WTC11 (cell line): ENCODE data around the gene MYMX. TPM values are rescaled to one million over a fixed set of nuclear protein-coding genes. Genes with fewer than 3 reads are reported as not detected.
A peak's percentile ranks its signal among the peaks of the same experiment; 100 is the strongest.

Experiments used
- ATAC-seq: fragments of 200-7000 bp; cut with Tn5 transposase; 2 replicates; pipeline ENCODE4 v1.10.0; 2021; ENCODE audit warnings: mild to moderate bottlenecking, moderate library complexity
- CTCF ChIA-PET: fragments of 300-600 bp; sonication (Branson Sonifier 250); formaldehyde crosslinking; loops from one replicate; lab custom pipeline; 2021; ENCODE audit warnings: antibody characterized with exemption; lab: Charles Lee
- POLR2A ChIA-PET: fragments of 350-600 bp; sonication (Branson Sonifier 250); formaldehyde crosslinking; loops from one replicate; lab custom pipeline; 2021; ENCODE audit warnings: antibody characterized with exemption; lab: Charles Lee
- DNase-seq: peaks from one replicate; pipeline ENCODE4 v3.0.0; 2021; ENCODE audit warnings: low spot score
- H3K27ac Mint-ChIP-seq: 2 replicates; pipeline ENCODE4 v1.8.0; 2021; ENCODE audit warnings: mixed read lengths
- H3K27me3 Mint-ChIP-seq: 2 replicates; pipeline ENCODE4 v1.8.0; 2021; ENCODE audit warnings: low read depth, mild to moderate bottlenecking, moderate library complexity, mixed read lengths
- H3K36me3 Mint-ChIP-seq: 2 replicates; pipeline ENCODE4 v1.8.0; 2021; ENCODE audit warnings: mixed read lengths
- H3K4me1 Mint-ChIP-seq: 2 replicates; pipeline ENCODE4 v1.8.0; 2022; ENCODE audit warnings: mixed read lengths
- H3K4me3 Mint-ChIP-seq: 2 replicates; pipeline ENCODE4 v1.8.0; 2021; ENCODE audit warnings: mild to moderate bottlenecking, moderate library complexity, mixed read lengths
- H3K9me3 Mint-ChIP-seq: 2 replicates; pipeline ENCODE4 v1.8.0; 2021; ENCODE audit warnings: mixed read lengths
- NFE2L1 ChIP-seq: sonication (generic); formaldehyde crosslinking; IDR thresholded peaks from 2 replicates; pipeline ENCODE4 v1.8.1; 2023; ENCODE audit warnings: missing genetic modification reagents
- RELA ChIP-seq: sonication (generic); formaldehyde crosslinking; IDR thresholded peaks from 2 replicates; pipeline ENCODE4 v1.8.1; 2022; ENCODE audit warnings: missing genetic modification reagents, mild to moderate bottlenecking, borderline replicate concordance
- SMAD4 ChIP-seq: sonication (generic); formaldehyde crosslinking; IDR thresholded peaks from 2 replicates; pipeline ENCODE4 v1.8.0; 2022; ENCODE audit warnings: mild to moderate bottlenecking, missing genetic modification reagents
- ZNF416 ChIP-seq: fragments of 250-450 bp; sonication (Bioruptor Pico); IDR thresholded peaks from 2 replicates; pipeline ENCODE4 v1.9.0; 2021; ENCODE audit warnings: mild to moderate bottlenecking, inconsistent platforms
- ZNF423 ChIP-seq: fragments of 250-450 bp; sonication (Bioruptor Pico); IDR thresholded peaks from 2 replicates; pipeline ENCODE4 v2.1.2; 2022; ENCODE audit warnings: mild to moderate bottlenecking, moderate library complexity
- total RNA-seq: library from RNA; stranded (reverse); gene quantifications from 3 replicates; pipeline ENCODE4 v1.2.3, GENCODE V29; 2021
- TF ChIP-seq, protein P1 (sequence below): sonication (generic); formaldehyde crosslinking; IDR thresholded peaks from 2 replicates; pipeline ENCODE4 v1.8.1; 2022; ENCODE audit warnings: mild to moderate bottlenecking, moderate library complexity, missing genetic modification reagents
- TF ChIP-seq, protein P2 (sequence below): sonication (generic); formaldehyde crosslinking; IDR thresholded peaks from 2 replicates; pipeline ENCODE4 v1.8.1; 2022; ENCODE audit warnings: missing genetic modification reagents, borderline replicate concordance
- TF ChIP-seq, protein P3 (sequence below): sonication (generic); formaldehyde crosslinking; IDR thresholded peaks from 2 replicates; pipeline ENCODE4 v1.8.0; 2022; ENCODE audit warnings: mild to moderate bottlenecking, missing genetic modification reagents
- TF ChIP-seq, protein P4 (sequence below): fragments of 200-600 bp; IDR thresholded peaks from 2 replicates; pipeline ENCODE4 v1.8.0; 2022; ENCODE audit warnings: antibody characterized with exemption
- TF ChIP-seq, protein P5 (sequence below): sonication (generic); formaldehyde crosslinking; IDR thresholded peaks from 2 replicates; pipeline ENCODE4 v1.8.0; 2023; ENCODE audit warnings: missing genetic modification reagents, mild to moderate bottlenecking, borderline replicate concordance
- TF ChIP-seq, protein P6 (sequence below): sonication (generic); formaldehyde crosslinking; IDR thresholded peaks from 2 replicates; pipeline ENCODE4 v1.8.0; 2022; ENCODE audit warnings: missing genetic modification reagents
- TF ChIP-seq, protein P7 (sequence below): fragments of 250-450 bp; sonication (Bioruptor Pico); IDR thresholded peaks from 2 replicates; pipeline ENCODE4 v1.9.0; 2021; ENCODE audit warnings: moderate library complexity, mild to moderate bottlenecking, inconsistent platforms, borderline replicate concordance
- TF ChIP-seq, protein P8 (sequence below): fragments of 250-450 bp; sonication (Bioruptor Pico); IDR thresholded peaks from 2 replicates; pipeline ENCODE4 v1.8.0; 2021; ENCODE audit warnings: mild to moderate bottlenecking
- TF ChIP-seq, protein P9 (sequence below): sonication (generic); formaldehyde crosslinking; IDR thresholded peaks from 2 replicates; pipeline ENCODE4 v1.8.1; 2023; ENCODE audit warnings: mild to moderate bottlenecking, missing genetic modification reagents, moderate library complexity

The MYMX gene
- total RNA-seq, 1 experiment from 2014 or later: 3.9 TPM

DNA sequence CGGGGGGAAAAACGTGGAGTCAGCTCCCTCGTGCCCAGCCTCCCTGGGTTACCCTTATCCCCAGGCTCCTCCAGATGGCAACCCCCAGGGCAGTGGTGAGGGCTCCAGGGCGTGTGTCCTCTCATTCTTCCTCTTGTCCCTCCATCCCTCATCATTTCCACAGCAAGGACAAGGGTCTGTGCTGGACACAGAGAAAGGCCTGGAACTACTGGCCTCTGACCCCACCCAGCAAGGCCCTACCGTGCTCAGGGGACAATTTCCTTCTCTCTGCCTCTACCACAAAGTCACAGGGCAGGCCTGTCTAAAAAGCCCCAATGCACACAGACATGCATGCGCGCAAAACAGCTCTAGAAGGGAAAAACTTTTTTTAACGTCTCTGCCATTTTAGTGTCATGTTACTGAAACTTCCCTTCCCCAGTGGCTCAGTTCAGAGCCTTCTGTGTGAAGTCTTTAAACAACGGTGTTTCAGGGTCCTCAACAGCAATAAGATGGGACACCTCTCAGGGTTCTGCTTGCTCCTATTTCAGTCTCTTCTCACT is 41.7 kb downstream of the MYMX start:
- Mint-ChIP-seq H3K4me1 (peaks cover 35% of the 10 kb centered on the region), H3K36me3 (peaks cover 24% of the 10 kb centered on the region), H3K27me3 (no peaks in the 10 kb centered on the region), H3K4me3 (peak overlapping the region; percentile 68; the same call in 1 of the 2 replicates), H3K27ac (peak overlapping the region; percentile 55), H3K9me3 (no peaks in the 10 kb centered on the region)
- no peak for ATAC-seq
- ChIA-PET CTCF (interaction anchor here (2.5 kb wide), 1 partner anchor 47 kb away, joined by 11 read pairs; no protein-coding TSS in a partner anchor), POLR2A (no interaction called here)
- TF ChIP-seq, protein P1, sequence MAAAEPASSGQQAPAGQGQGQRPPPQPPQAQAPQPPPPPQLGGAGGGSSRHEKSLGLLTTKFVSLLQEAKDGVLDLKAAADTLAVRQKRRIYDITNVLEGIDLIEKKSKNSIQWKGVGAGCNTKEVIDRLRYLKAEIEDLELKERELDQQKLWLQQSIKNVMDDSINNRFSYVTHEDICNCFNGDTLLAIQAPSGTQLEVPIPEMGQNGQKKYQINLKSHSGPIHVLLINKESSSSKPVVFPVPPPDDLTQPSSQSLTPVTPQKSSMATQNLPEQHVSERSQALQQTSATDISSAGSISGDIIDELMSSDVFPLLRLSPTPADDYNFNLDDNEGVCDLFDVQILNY (CRISPR knock-in tag): no peak
- TF ChIP-seq, protein P2, sequence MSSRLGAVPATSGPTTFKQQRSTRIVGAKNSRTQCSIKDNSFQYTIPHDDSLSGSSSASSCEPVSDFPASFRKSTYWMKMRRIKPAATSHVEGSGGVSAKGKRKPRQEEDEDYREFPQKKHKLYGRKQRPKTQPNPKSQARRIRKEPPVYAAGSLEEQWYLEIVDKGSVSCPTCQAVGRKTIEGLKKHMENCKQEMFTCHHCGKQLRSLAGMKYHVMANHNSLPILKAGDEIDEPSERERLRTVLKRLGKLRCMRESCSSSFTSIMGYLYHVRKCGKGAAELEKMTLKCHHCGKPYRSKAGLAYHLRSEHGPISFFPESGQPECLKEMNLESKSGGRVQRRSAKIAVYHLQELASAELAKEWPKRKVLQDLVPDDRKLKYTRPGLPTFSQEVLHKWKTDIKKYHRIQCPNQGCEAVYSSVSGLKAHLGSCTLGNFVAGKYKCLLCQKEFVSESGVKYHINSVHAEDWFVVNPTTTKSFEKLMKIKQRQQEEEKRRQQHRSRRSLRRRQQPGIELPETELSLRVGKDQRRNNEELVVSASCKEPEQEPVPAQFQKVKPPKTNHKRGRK (CRISPR knock-in tag): no peak
- no peak for TF ChIP-seq ZNF423 (CRISPR knock-in tag)
- TF ChIP-seq, protein P3, sequence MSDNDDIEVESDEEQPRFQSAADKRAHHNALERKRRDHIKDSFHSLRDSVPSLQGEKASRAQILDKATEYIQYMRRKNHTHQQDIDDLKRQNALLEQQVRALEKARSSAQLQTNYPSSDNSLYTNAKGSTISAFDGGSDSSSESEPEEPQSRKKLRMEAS (CRISPR knock-in tag): no peak
- TF ChIP-seq, protein P4, sequence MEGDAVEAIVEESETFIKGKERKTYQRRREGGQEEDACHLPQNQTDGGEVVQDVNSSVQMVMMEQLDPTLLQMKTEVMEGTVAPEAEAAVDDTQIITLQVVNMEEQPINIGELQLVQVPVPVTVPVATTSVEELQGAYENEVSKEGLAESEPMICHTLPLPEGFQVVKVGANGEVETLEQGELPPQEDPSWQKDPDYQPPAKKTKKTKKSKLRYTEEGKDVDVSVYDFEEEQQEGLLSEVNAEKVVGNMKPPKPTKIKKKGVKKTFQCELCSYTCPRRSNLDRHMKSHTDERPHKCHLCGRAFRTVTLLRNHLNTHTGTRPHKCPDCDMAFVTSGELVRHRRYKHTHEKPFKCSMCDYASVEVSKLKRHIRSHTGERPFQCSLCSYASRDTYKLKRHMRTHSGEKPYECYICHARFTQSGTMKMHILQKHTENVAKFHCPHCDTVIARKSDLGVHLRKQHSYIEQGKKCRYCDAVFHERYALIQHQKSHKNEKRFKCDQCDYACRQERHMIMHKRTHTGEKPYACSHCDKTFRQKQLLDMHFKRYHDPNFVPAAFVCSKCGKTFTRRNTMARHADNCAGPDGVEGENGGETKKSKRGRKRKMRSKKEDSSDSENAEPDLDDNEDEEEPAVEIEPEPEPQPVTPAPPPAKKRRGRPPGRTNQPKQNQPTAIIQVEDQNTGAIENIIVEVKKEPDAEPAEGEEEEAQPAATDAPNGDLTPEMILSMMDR: no peak
- no peak for TF ChIP-seq SMAD4 (CRISPR knock-in tag)
- TF ChIP-seq RELA (CRISPR knock-in tag): no peak
- TF ChIP-seq, protein P5, sequence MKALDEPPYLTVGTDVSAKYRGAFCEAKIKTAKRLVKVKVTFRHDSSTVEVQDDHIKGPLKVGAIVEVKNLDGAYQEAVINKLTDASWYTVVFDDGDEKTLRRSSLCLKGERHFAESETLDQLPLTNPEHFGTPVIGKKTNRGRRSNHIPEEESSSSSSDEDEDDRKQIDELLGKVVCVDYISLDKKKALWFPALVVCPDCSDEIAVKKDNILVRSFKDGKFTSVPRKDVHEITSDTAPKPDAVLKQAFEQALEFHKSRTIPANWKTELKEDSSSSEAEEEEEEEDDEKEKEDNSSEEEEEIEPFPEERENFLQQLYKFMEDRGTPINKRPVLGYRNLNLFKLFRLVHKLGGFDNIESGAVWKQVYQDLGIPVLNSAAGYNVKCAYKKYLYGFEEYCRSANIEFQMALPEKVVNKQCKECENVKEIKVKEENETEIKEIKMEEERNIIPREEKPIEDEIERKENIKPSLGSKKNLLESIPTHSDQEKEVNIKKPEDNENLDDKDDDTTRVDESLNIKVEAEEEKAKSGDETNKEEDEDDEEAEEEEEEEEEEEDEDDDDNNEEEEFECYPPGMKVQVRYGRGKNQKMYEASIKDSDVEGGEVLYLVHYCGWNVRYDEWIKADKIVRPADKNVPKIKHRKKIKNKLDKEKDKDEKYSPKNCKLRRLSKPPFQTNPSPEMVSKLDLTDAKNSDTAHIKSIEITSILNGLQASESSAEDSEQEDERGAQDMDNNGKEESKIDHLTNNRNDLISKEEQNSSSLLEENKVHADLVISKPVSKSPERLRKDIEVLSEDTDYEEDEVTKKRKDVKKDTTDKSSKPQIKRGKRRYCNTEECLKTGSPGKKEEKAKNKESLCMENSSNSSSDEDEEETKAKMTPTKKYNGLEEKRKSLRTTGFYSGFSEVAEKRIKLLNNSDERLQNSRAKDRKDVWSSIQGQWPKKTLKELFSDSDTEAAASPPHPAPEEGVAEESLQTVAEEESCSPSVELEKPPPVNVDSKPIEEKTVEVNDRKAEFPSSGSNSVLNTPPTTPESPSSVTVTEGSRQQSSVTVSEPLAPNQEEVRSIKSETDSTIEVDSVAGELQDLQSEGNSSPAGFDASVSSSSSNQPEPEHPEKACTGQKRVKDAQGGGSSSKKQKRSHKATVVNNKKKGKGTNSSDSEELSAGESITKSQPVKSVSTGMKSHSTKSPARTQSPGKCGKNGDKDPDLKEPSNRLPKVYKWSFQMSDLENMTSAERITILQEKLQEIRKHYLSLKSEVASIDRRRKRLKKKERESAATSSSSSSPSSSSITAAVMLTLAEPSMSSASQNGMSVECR (CRISPR knock-in tag): no peak
- no peak for DNase-seq

DNA sequence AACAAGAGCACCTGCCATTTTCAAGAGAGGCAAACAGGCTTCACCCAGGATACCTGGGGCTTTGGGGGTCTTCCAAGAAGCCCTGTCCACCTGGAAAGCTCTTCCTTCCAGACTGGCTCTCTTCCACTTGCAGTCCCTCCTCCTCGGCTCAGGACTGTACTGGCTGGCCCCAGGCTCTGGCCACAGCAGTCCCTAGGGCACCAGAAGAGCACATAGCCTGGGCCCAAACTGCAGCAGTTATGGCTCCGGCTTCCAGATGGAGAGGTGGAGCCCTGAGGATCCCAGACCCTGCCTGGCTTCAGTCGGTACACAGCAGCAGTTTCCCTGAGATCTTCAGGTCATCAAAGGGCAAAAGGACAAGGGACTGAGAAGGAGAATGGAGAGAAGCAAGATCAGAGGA is 42.2 kb downstream of the MYMX start:
- Mint-ChIP-seq H3K27ac (no peak overlapping the region; the same call in 1 of the 2 replicates), H3K4me1 (peaks cover 37% of the 10 kb centered on the region), H3K4me3 (no peak overlapping the region)
- TF ChIP-seq, protein P6, sequence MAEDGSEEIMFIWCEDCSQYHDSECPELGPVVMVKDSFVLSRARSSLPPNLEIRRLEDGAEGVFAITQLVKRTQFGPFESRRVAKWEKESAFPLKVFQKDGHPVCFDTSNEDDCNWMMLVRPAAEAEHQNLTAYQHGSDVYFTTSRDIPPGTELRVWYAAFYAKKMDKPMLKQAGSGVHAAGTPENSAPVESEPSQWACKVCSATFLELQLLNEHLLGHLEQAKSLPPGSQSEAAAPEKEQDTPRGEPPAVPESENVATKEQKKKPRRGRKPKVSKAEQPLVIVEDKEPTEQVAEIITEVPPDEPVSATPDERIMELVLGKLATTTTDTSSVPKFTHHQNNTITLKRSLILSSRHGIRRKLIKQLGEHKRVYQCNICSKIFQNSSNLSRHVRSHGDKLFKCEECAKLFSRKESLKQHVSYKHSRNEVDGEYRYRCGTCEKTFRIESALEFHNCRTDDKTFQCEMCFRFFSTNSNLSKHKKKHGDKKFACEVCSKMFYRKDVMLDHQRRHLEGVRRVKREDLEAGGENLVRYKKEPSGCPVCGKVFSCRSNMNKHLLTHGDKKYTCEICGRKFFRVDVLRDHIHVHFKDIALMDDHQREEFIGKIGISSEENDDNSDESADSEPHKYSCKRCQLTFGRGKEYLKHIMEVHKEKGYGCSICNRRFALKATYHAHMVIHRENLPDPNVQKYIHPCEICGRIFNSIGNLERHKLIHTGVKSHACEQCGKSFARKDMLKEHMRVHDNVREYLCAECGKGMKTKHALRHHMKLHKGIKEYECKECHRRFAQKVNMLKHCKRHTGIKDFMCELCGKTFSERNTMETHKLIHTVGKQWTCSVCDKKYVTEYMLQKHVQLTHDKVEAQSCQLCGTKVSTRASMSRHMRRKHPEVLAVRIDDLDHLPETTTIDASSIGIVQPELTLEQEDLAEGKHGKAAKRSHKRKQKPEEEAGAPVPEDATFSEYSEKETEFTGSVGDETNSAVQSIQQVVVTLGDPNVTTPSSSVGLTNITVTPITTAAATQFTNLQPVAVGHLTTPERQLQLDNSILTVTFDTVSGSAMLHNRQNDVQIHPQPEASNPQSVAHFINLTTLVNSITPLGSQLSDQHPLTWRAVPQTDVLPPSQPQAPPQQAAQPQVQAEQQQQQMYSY: no peak
- TF ChIP-seq NFE2L1 (CRISPR knock-in tag) (no peak), ZNF416 (no peak)
- TF ChIP-seq, protein P7, sequence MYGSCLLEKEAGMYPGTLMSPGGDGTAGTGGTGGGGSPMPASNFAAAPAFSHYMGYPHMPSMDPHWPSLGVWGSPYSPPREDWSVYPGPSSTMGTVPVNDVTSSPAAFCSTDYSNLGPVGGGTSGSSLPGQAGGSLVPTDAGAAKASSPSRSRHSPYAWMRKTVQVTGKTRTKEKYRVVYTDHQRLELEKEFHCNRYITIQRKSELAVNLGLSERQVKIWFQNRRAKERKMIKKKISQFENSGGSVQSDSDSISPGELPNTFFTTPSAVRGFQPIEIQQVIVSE: no peak
- TF ChIP-seq, protein P8, sequence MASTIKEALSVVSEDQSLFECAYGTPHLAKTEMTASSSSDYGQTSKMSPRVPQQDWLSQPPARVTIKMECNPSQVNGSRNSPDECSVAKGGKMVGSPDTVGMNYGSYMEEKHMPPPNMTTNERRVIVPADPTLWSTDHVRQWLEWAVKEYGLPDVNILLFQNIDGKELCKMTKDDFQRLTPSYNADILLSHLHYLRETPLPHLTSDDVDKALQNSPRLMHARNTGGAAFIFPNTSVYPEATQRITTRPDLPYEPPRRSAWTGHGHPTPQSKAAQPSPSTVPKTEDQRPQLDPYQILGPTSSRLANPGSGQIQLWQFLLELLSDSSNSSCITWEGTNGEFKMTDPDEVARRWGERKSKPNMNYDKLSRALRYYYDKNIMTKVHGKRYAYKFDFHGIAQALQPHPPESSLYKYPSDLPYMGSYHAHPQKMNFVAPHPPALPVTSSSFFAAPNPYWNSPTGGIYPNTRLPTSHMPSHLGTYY (CRISPR knock-in tag): no peak
- TF ChIP-seq, protein P9, sequence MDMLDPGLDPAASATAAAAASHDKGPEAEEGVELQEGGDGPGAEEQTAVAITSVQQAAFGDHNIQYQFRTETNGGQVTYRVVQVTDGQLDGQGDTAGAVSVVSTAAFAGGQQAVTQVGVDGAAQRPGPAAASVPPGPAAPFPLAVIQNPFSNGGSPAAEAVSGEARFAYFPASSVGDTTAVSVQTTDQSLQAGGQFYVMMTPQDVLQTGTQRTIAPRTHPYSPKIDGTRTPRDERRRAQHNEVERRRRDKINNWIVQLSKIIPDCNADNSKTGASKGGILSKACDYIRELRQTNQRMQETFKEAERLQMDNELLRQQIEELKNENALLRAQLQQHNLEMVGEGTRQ: no peak
- TF ChIP-seq, all 79 proteins: peak for 0
- no peaks in the 10 kb centered on the region for H3K9me3 Mint-ChIP-seq
- no peaks in the 10 kb centered on the region for H3K27me3 Mint-ChIP-seq
- DNase-seq (no peak), ATAC-seq (no peak)
- ChIA-PET POLR2A (no interaction called here), CTCF (no interaction called here)
- H3K36me3 Mint-ChIP-seq: peaks cover 19% of the 10 kb centered on the region
